ENCODE results near the gene SH3TC1. TPM values are rescaled to one million over a fixed set of nuclear protein-coding genes. Genes with fewer than 3 reads are reported as not detected.

Gene SH3TC1
- total RNA-seq, 1 donor from 2014 or later, result 0.70 TPM

DNA sequence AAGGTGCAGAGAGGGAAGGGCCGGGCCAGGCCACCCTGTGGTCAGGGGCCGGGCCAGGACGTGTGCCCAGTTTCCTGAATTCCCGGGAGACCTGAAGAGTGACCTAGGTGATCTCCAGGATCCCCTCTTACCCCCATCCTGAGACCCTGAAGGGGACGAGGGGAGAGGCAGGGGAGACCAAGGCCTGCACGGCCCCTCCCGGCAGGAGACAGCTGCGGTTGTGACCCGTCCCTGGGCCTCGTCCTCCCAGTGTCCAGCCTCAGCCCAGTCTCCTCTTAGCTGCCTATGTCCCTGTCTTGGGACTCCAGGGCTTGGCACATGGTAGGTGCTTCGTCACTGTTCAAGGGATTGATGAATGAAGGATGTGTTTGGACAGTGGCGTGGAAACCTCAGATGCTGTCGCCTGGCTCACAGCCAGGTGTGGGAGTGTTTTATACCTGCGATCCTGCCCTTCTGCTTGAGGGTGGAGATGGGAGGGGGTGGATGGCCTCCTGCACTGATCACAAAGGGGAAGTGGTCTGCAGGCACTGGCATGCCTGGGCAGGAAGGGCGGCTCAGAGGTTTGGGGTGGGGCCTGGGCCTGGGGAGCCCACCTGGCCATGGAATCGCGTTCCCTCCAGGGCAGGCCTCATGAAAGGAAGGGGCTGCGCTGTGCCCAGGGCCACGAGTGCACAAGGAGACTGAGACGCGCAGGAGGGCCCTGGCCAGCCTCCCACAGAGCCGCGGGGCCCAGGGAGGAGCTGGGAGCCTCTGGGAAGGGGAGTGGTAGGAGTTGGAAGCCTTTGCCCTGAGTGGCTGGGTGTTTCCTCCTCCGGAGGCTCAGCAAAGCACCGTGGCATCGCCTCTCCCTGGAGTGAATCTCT, 6.9 kb downstream of the SH3TC1 start:
- no peak for DNase-seq (ENCODE audit: extremely low spot score, unreplicated experiment)
- H3K27ac Mint-ChIP-seq (ENCODE audit: unreplicated experiment), result no peak overlapping the region
- TF ChIP-seq, protein P1, sequence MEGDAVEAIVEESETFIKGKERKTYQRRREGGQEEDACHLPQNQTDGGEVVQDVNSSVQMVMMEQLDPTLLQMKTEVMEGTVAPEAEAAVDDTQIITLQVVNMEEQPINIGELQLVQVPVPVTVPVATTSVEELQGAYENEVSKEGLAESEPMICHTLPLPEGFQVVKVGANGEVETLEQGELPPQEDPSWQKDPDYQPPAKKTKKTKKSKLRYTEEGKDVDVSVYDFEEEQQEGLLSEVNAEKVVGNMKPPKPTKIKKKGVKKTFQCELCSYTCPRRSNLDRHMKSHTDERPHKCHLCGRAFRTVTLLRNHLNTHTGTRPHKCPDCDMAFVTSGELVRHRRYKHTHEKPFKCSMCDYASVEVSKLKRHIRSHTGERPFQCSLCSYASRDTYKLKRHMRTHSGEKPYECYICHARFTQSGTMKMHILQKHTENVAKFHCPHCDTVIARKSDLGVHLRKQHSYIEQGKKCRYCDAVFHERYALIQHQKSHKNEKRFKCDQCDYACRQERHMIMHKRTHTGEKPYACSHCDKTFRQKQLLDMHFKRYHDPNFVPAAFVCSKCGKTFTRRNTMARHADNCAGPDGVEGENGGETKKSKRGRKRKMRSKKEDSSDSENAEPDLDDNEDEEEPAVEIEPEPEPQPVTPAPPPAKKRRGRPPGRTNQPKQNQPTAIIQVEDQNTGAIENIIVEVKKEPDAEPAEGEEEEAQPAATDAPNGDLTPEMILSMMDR (IDR thresholded peaks at IDR 0.05), result no peak
- peaks cover 5% of the 10 kb centered on the region for H3K4me1 Mint-ChIP-seq (ENCODE audit: unreplicated experiment)
- H3K9me3 Mint-ChIP-seq (ENCODE audit: unreplicated experiment), result no peaks in the 10 kb centered on the region
- no peaks in the 10 kb centered on the region for H3K36me3 Mint-ChIP-seq (ENCODE audit: unreplicated experiment)
- H3K27me3 Mint-ChIP-seq (ENCODE audit: unreplicated experiment), result peaks cover 6% of the 10 kb centered on the region
- H3K4me3 Mint-ChIP-seq (ENCODE audit: unreplicated experiment), result no peak overlapping the region

DNA sequence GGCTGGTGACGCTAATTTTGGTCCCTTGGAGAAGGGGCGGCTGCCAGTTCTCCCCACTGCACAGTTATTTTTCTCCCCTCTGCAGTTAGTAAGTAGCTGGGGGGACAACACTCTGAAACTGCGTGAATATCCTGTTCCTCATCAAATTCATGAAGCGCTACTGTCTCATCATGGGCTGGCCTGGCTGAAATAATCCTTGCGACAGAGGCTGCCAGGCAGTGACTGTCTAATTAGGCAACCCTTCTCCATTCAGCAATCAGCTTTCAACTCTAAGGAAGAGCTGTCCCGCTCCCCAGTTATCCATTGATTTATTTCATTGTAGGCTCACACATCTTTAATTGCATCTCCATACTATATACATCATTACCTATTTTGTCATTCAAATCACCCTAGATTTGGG, 8.2 kb downstream of the SH3TC1 start:
- H3K27me3 Mint-ChIP-seq (ENCODE audit: unreplicated experiment), result peaks cover 10% of the 10 kb centered on the region
- no peaks in the 10 kb centered on the region for H3K4me1 Mint-ChIP-seq (ENCODE audit: unreplicated experiment)
- H3K36me3 Mint-ChIP-seq (ENCODE audit: unreplicated experiment), result no peaks in the 10 kb centered on the region
- H3K9me3 Mint-ChIP-seq (ENCODE audit: unreplicated experiment), result no peaks in the 10 kb centered on the region
- no peak for DNase-seq (ENCODE audit: extremely low spot score, unreplicated experiment)
- TF ChIP-seq, protein P1 (IDR thresholded peaks at IDR 0.05), result no peak
- H3K27ac Mint-ChIP-seq (ENCODE audit: unreplicated experiment), result no peak overlapping the region
- H3K4me3 Mint-ChIP-seq (ENCODE audit: unreplicated experiment), result no peak overlapping the region

DNA sequence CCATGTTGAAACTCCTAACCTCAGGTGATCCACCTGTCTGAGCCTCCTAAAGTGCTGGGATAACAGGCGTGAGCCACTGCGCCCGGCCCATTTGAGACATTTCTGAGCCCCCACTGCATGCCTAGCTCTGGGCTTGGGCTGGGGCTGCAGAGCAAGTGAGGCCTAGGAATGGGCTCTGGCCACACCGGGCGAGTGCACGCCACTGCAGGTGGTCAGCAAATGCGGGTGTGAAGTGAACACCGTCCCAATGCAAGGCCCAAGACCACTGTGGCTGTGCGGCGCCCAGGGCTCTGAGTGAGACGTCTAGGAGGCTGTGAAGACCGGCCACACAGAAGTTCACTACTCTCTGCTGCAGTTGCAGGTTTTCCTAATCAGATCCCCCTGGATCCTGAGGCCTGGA, 9.5 kb downstream of the SH3TC1 start:
- H3K27me3 Mint-ChIP-seq (ENCODE audit: unreplicated experiment), result peaks cover 10% of the 10 kb centered on the region
- no peak overlapping the region for H3K27ac Mint-ChIP-seq (ENCODE audit: unreplicated experiment)
- H3K9me3 Mint-ChIP-seq (ENCODE audit: unreplicated experiment), result no peaks in the 10 kb centered on the region
- no peak overlapping the region for H3K4me3 Mint-ChIP-seq (ENCODE audit: unreplicated experiment)
- TF ChIP-seq, protein P1 (IDR thresholded peaks at IDR 0.05), result no peak
- no peaks in the 10 kb centered on the region for H3K36me3 Mint-ChIP-seq (ENCODE audit: unreplicated experiment)
- DNase-seq (ENCODE audit: extremely low spot score, unreplicated experiment), result no peak
- H3K4me1 Mint-ChIP-seq (ENCODE audit: unreplicated experiment), result no peaks in the 10 kb centered on the region

GRCh38 chr4:8209181-8209874, 10.2 kb downstream of the SH3TC1 start:
- H3K9me3 Mint-ChIP-seq (ENCODE audit: unreplicated experiment), result no peaks in the 10 kb centered on the region
- no peak overlapping the region for H3K27ac Mint-ChIP-seq (ENCODE audit: unreplicated experiment)
- no peaks in the 10 kb centered on the region for H3K4me1 Mint-ChIP-seq (ENCODE audit: unreplicated experiment)
- TF ChIP-seq, protein P1 (IDR thresholded peaks at IDR 0.05), result no peak
- no peaks in the 10 kb centered on the region for H3K36me3 Mint-ChIP-seq (ENCODE audit: unreplicated experiment)
- no peak overlapping the region for H3K4me3 Mint-ChIP-seq (ENCODE audit: unreplicated experiment)
- H3K27me3 Mint-ChIP-seq (ENCODE audit: unreplicated experiment), result peaks cover 10% of the 10 kb centered on the region
- DNase-seq (ENCODE audit: extremely low spot score, unreplicated experiment), result no peak

GRCh38 chr4:8210010-8210409, 10.9 kb downstream of the SH3TC1 start:
- H3K9me3 Mint-ChIP-seq (ENCODE audit: unreplicated experiment), result no peaks in the 10 kb centered on the region
- peaks cover 2% of the 10 kb centered on the region for H3K4me1 Mint-ChIP-seq (ENCODE audit: unreplicated experiment)
- TF ChIP-seq, protein P1 (IDR thresholded peaks at IDR 0.05), result no peak
- H3K27me3 Mint-ChIP-seq (ENCODE audit: unreplicated experiment), result peaks cover 10% of the 10 kb centered on the region
- no peak overlapping the region for H3K4me3 Mint-ChIP-seq (ENCODE audit: unreplicated experiment)
- no peaks in the 10 kb centered on the region for H3K36me3 Mint-ChIP-seq (ENCODE audit: unreplicated experiment)
- no peak for DNase-seq (ENCODE audit: extremely low spot score, unreplicated experiment)
- H3K27ac Mint-ChIP-seq (ENCODE audit: unreplicated experiment), result no peak overlapping the region
